ENCODE data around the gene DMRT2.

DNA sequence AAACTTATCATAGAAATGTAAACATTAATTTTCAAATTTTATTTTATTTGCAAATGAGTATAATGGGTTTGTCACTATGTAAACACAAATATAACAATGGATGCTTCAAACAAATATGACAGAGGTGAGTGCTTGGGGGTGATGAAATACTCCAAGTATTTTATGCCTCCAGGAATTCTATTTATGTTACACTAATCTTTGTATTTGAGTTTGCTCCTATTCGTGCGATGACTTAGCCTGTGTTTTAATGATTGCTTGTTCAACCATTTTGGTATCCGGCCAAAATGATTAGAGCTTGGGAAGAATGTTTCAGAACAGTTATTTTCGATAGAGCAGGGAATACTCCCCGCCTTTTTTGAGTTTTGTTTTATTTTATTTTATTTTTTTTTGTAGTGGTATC is 5.0 kb downstream of the DMRT2 start:
- TF ChIP-seq CTCF (IDR thresholded peaks at IDR 0.05; ENCODE audit: borderline replicate concordance, extremely low read depth, low read length, poor library complexity, severe bottlenecking) (no peak), EZH2 (IDR thresholded peaks at IDR 0.05; ENCODE audit: borderline replicate concordance, low read depth, low read length, severe bottlenecking) (no peak)

All from DND-41 (cell line).